Endodermal cell (in vitro differentiated cells): ENCODE results near the gene TMSB15C. TPM values are rescaled to one million over a fixed set of nuclear protein-coding genes. Genes with fewer than 3 reads are reported as not detected.

Source experiments
- DNase-seq: peaks from one replicate; pipeline ENCODE4 v3.0.0-alpha.2; 2017
- H3K27ac ChIP-seq: 2 replicates; pipeline ENCODE4 v1.5.1; 2013; ENCODE audit warnings: mild to moderate bottlenecking, low read depth, low read length, moderate library complexity
- H3K27me3 ChIP-seq: 2 replicates; pipeline ENCODE4 v1.6.1; 2013; ENCODE audit warnings: mild to moderate bottlenecking, low read length, moderate library complexity; ENCODE audit not compliant: insufficient read depth, control insufficient read depth, poor library complexity, severe bottlenecking
- H3K36me3 ChIP-seq: 2 replicates; pipeline ENCODE4 v1.7.0; 2013; ENCODE audit warnings: mild to moderate bottlenecking, low read length, moderate library complexity; ENCODE audit not compliant: control insufficient read depth, insufficient read depth
- H3K4me1 ChIP-seq: one replicate; pipeline ENCODE4 v1.7.0; 2013; ENCODE audit warnings: low read length; ENCODE audit not compliant: control insufficient read depth, insufficient read depth
- H3K4me3 ChIP-seq: 2 replicates; pipeline ENCODE4 v1.5.1; 2013; ENCODE audit warnings: mild to moderate bottlenecking, low read length, moderate library complexity
- H3K9ac ChIP-seq: 2 replicates; pipeline ENCODE4 v1.6.1; 2013; ENCODE audit warnings: mild to moderate bottlenecking, low read length, moderate library complexity; ENCODE audit not compliant: poor library complexity, severe bottlenecking; ENCODE audit errors: extremely low read depth
- H3K9me3 ChIP-seq: 2 replicates; pipeline ENCODE4 v1.6.1; 2013; ENCODE audit warnings: mild to moderate bottlenecking, low read length, moderate library complexity; ENCODE audit not compliant: control insufficient read depth
- H3K27ac Mint-ChIP-seq: 2 replicates; pipeline ENCODE4 v1.8.0; 2020; ENCODE audit warnings: mixed read lengths
- H3K27me3 Mint-ChIP-seq: 2 replicates; pipeline ENCODE4 v1.8.0; 2021; ENCODE audit warnings: mild to moderate bottlenecking, mixed read lengths; ENCODE audit not compliant: insufficient read depth
- H3K36me3 Mint-ChIP-seq: 2 replicates; pipeline ENCODE4 v1.8.0; 2020; ENCODE audit warnings: low read depth, mixed read lengths
- H3K4me1 Mint-ChIP-seq: 2 replicates; pipeline ENCODE4 v1.8.0; 2020; ENCODE audit warnings: mixed read lengths
- H3K4me3 Mint-ChIP-seq: 2 replicates; pipeline ENCODE4 v1.8.0; 2020; ENCODE audit warnings: mild to moderate bottlenecking, moderate library complexity, mixed read lengths
- H3K9me3 Mint-ChIP-seq: 2 replicates; pipeline ENCODE4 v1.8.0; 2020; ENCODE audit warnings: mild to moderate bottlenecking, mixed read lengths
- WGBS, 2 experiments: methylation state at CpG; one replicate each; pipeline versions ENCODE4 v1.1.5 to v1.1.7; 2013; ENCODE audit warnings: missing lambda C conversion rate in 2 of 2, mixed read lengths in 1 of 2; ENCODE audit not compliant: insufficient coverage in 1 of 2, insufficient read length in 1 of 2; 5-methylcytosine and 5-hydroxymethylcytosine counted together
- total RNA-seq, 2 donors: library from RNA; stranded (reverse); fragmentation: NEBNext Ultra II Directional in 1 of 2; extraction: Animal tissue kit (Norgen Biotek cat#: 25700) in 1 of 2; gene quantifications; 2 replicates in 1 of 2; 3 replicates in 1 of 2; pipeline ENCODE4 v1.2.1, GENCODE V29; 2021
- TF ChIP-seq, protein P1 (sequence below): fragments of 200-600 bp; sonication (generic); conservative IDR thresholded peaks from 2 replicates; pipeline ENCODE4 v1.5.0; 2021; ENCODE audit warnings: antibody characterized with exemption, mild to moderate bottlenecking

Gene TMSB15C
- total RNA-seq, 2 donors from 2014 or later = 7.1 to 8.4 TPM

DNA sequence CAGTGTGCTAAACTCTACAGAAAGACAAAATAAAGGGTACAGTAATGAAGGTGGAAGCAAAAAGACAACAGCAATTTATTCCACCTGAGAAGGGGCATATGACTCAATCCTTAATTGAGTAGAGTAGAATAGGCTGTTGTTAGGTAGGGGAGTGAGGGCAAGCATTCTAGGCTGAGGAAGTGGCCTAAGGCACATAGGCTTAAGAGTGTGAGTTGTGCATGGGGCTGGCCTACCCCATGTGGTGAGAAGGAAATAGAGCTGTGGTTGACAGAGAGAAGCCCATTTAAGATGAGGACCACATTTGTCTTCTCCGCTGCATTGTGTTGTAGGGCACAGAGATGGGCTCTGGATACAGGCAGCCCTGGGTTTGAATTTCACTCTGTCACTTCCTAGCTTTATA, 32.9 kb upstream of the TMSB15C start:
- Mint-ChIP-seq H3K4me1 (peaks cover 10% of the 10 kb centered on the region), H3K4me3 (no peak overlapping the region), H3K27me3 (no peaks in the 10 kb centered on the region), H3K36me3 (no peaks in the 10 kb centered on the region), H3K27ac (no peak overlapping the region), H3K9me3 (peaks cover 43% of the 10 kb centered on the region)
- Histone ChIP-seq H3K4me3 (no peak overlapping the region), H3K36me3 (no peaks in the 10 kb centered on the region), H3K9ac (no peak overlapping the region), H3K27ac (no peak overlapping the region), H3K27me3 (no peaks in the 10 kb centered on the region), H3K9me3 (no peaks in the 10 kb centered on the region), H3K4me1 (no peaks in the 10 kb centered on the region)
- DNase-seq = no peak
- TF ChIP-seq, protein P1, sequence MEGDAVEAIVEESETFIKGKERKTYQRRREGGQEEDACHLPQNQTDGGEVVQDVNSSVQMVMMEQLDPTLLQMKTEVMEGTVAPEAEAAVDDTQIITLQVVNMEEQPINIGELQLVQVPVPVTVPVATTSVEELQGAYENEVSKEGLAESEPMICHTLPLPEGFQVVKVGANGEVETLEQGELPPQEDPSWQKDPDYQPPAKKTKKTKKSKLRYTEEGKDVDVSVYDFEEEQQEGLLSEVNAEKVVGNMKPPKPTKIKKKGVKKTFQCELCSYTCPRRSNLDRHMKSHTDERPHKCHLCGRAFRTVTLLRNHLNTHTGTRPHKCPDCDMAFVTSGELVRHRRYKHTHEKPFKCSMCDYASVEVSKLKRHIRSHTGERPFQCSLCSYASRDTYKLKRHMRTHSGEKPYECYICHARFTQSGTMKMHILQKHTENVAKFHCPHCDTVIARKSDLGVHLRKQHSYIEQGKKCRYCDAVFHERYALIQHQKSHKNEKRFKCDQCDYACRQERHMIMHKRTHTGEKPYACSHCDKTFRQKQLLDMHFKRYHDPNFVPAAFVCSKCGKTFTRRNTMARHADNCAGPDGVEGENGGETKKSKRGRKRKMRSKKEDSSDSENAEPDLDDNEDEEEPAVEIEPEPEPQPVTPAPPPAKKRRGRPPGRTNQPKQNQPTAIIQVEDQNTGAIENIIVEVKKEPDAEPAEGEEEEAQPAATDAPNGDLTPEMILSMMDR = no peak
- 78 to 100% methylated on average over 1 of the region's 1 CpG for WGBS, 2 experiments

GRCh38 chrX:104105330-104106262, 29.6 kb upstream of the TMSB15C start:
- DNase-seq = no peak
- Mint-ChIP-seq H3K9me3 (peaks cover 30% of the 10 kb centered on the region), H3K27me3 (no peaks in the 10 kb centered on the region), H3K4me1 (peaks cover 7% of the 10 kb centered on the region), H3K27ac (no peak overlapping the region), H3K36me3 (no peaks in the 10 kb centered on the region), H3K4me3 (no peak overlapping the region)
- TF ChIP-seq, protein P1 = no peak
- Histone ChIP-seq H3K4me3 (no peak overlapping the region), H3K4me1 (no peaks in the 10 kb centered on the region), H3K9ac (no peak overlapping the region), H3K27ac (no peak overlapping the region), H3K27me3 (no peaks in the 10 kb centered on the region), H3K36me3 (no peaks in the 10 kb centered on the region), H3K9me3 (no peaks in the 10 kb centered on the region)
- WGBS, 2 experiments = 88 to 98% methylated on average over 4 to 10 of the region's 11 CpGs

DNA sequence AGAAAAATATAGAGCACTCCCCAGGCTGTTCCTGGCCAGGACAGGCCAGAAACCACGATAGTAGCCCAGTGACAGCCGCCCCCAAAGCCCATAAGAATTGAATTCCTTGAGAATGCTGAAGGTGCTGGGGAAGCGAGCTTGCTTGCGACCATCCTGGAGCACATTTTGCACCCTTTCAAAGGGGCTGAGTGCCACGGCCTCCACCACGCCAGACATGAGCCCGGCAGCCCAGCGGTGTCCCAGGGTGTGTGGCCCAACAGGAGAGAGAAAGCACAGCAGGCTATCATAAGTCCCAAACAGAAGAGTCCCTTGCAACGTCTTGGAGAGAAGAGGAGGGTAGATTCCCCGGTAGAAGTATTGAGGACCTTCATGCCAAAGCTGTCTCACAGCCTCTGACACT, 28.6 kb upstream of the TMSB15C start:
- H3K4me1 Mint-ChIP-seq = peaks cover under 1% of the 10 kb centered on the region
- no peak overlapping the region for H3K27ac ChIP-seq
- 90% methylated on average over 10 of the region's 10 CpGs; no CpG with 5 or more reads in 1 of the 2 experiments for WGBS, 2 experiments
- H3K27me3 ChIP-seq = no peaks in the 10 kb centered on the region
- no peaks in the 10 kb centered on the region for H3K36me3 ChIP-seq
- no peak overlapping the region for H3K27ac Mint-ChIP-seq
- H3K9ac ChIP-seq = no peak overlapping the region
- peaks cover 23% of the 10 kb centered on the region for H3K9me3 Mint-ChIP-seq
- no peak for DNase-seq
- H3K4me3 ChIP-seq = no peak overlapping the region
- no peaks in the 10 kb centered on the region for H3K4me1 ChIP-seq
- H3K4me3 Mint-ChIP-seq = no peak overlapping the region
- no peaks in the 10 kb centered on the region for H3K36me3 Mint-ChIP-seq
- peaks cover under 1% of the 10 kb centered on the region for H3K27me3 Mint-ChIP-seq
- TF ChIP-seq, protein P1 = no peak
- H3K9me3 ChIP-seq = no peaks in the 10 kb centered on the region
